Upper lobe of left lung (tissue), 4 donors: ENCODE data around the gene SCN8A.

Experiments
- POLR2A ChIP-seq, 4 donors: fragments of 450-650 bp; IDR thresholded peaks; one replicate each; pipeline ENCODE4 v1.5.1; 2016 to 2017; ENCODE audit warnings: antibody characterized with exemption in 4 of 4, mild to moderate bottlenecking in 2 of 4
- POLR2AphosphoS5 ChIP-seq, 2 donors: sonication (generic); formaldehyde crosslinking; IDR thresholded peaks; one replicate each; pipeline ENCODE4 v1.5.1; 2017; ENCODE audit warnings: antibody characterized with exemption in 2 of 2
- TF ChIP-seq, protein P1 (sequence below), 6 experiments: fragments of 450-650 bp in 4 of 6; fragments of 200-600 bp in 2 of 6; sonication (generic) in 2 of 6; IDR thresholded peaks; one replicate each; pipeline ENCODE4 v1.5.1; 2016 to 2019; ENCODE audit warnings: antibody characterized with exemption in 6 of 6

DNA sequence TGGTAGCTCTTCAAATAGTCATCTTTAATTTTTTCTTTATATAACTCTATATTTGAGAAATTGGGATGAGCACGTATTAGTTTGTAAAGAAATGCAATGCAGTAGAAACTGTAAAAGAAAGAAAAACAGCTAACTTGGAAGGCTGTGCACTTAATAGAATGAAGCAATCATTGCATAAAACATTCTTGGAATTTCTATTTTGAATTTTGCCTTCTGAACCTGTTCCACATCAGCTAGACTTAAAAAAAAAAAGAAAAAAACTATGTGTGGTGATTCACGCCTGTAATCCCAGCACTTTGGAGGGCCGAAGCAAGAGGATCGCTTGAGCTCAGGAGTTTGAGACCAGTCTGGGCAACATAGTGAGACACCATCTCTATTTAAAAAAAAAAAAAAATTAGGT, 29.4 kb downstream of the SCN8A start:
- TF ChIP-seq, protein P1, sequence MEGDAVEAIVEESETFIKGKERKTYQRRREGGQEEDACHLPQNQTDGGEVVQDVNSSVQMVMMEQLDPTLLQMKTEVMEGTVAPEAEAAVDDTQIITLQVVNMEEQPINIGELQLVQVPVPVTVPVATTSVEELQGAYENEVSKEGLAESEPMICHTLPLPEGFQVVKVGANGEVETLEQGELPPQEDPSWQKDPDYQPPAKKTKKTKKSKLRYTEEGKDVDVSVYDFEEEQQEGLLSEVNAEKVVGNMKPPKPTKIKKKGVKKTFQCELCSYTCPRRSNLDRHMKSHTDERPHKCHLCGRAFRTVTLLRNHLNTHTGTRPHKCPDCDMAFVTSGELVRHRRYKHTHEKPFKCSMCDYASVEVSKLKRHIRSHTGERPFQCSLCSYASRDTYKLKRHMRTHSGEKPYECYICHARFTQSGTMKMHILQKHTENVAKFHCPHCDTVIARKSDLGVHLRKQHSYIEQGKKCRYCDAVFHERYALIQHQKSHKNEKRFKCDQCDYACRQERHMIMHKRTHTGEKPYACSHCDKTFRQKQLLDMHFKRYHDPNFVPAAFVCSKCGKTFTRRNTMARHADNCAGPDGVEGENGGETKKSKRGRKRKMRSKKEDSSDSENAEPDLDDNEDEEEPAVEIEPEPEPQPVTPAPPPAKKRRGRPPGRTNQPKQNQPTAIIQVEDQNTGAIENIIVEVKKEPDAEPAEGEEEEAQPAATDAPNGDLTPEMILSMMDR (IDR thresholded peaks at IDR 0.05): no peak
- TF ChIP-seq POLR2AphosphoS5 (IDR thresholded peaks at IDR 0.05) (no peak), POLR2A (IDR thresholded peaks at IDR 0.05) (no peak)
